ENCODE results near the gene KLRG1.

The KLRG1 gene

GRCh38 chr12:8989413-8989812 is at the start of gene KLRG1:
Gene KLRG1, plus strand, starts transcription at chr12:8989546. Its CDS starts 90 bp downstream, at chr12:8989636.
- DNase-seq, result no peak

- DNase-seq, result no peak
Measured at GRCh38 chr12:8941691-8942478, 47.5 kb upstream of the KLRG1 start.

GRCh38 chr12:8943565-8944186 is 45.7 kb upstream of the KLRG1 start:
- no peak for DNase-seq

GRCh38 chr12:8946733-8947132 is 42.6 kb upstream of the KLRG1 start:
- no peak for DNase-seq

GRCh38 chr12:8947737-8948136 is 41.6 kb upstream of the KLRG1 start:
- DNase-seq, result no peak

DNA sequence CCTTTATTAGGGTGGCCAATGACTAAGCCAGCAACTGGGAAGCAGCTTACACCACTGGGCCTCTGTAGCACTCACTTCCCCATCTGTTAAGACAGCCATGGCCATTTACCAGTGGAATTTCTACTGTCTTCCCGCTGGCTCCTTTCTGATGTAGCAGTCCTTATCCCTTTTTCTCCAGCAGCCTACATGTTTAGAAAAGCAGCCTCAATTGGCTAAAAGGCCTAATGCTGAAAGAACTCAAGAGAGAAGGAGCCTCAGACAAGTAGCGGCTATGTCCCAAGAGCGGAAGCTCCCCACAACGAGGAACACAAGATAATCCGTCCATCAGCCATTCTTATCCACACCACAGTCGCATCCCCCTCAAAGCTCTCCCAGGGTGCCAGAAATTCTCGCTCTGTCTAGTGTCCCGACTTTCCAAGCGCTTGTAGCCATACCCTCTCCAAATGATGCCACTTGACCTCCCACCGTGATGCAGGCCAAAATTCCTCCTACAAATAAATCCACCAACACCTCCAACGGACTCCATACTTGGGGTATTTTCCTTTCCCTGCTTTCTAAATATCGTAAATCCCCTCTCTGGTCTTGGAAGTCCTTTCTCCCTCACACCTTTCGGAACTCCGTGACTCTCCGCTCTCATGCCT is 40.5 kb upstream of the KLRG1 start:
- peak in 16 of 56 donors; percentile 4 to 46 (median 28) for DNase-seq

DNA sequence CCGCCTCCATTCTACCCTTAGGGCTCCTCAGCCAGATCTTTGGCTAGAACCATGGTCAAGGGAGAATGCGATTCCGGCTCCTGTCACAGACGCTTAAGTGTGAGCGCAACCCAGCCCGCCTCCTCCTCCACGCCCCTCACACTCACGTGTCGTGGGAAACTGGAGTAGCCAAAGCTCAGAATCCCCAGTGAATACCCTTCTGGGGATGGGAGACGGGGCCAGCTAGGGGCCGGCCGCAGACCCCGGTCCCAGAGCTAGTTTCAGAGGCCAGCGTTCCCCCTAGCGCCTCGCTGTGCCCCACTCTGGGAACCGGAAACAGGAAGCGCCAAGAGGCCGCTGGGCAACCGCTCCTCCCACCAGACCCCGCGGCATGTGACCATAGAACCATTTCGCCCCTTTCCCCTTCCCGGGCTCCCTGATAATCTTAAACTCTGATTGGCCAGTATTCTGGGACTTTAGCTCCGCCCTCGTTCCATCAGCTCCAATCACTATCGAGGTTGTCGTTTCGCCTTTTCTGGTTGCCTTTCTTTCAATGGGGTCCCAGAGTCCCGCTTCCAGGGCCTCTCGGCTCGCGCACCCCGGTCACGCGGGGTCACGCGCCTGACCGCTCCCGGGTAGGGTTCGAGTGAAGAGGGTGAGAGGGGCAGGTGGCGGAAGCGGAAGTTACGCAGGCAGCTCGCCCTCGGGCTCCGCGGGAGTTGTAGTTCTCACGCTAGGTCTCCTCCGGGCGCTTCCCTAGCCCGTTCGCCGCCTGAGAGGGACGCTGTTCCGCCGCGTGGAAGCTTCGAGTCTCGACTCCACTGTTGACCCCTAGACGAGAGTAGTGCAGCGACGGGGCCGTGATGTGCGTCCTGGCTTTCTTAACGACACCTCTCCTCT is 39.8 kb upstream of the KLRG1 start, which contains the start of gene M6PR:
Gene M6PR (minus strand): TSS at position 304 of the 879 bp plus-strand sequence. CDS start 3,241 bp downstream, outside the sequence.
- DNase-seq, result peak; percentile 71 to 100 (median 98)

DNA sequence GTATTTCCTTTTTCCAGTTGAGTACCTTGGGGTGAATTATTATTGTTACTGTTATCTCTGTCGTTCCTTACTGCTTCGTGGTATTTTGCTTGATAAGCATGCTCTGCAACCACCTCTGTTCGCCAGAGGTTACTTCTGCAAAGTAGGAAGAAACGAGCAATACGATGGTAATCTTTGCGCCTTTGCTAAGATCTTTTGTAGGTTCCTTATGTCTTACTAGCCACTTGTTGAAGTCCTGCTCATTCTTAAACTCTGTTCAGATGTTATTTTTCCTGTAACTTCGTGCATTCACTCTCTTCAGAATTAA is 39.2 kb upstream of the KLRG1 start:
- DNase-seq, result no peak

DNA sequence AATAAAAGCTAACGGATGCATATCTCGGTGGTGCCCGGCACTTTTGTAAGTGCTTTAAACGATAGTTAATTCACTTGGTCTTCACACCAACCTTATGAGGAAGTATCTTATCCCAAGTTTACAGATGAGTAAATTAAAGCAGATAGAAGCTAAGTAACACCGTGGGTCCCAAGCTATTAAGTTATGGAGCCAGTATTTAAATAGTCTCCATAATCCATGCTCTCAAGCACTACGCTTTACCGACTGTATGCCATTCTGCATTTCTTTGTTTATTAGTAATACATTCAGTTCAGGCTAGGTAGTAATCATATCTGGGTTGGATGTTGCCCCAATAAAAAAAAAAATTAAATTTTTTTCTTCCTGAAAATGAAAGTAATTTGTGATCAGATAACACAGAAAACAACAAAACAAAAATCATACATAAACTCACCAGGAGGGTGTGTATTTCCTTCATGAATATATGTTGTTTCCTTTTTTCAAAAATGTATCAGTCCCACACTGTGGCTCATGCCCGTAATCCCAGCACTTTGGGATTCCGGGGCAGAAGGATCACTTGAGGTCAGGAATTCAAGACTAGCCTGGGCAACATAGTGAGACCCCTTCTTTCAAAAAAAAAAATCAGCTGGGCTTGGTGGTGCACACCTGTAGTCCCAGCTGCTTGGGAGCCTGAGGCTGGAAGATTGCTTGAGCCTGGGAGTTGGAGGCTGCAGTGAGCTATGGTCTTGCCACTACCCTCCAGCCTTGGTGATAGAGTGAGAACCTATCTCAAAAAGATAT is 38.5 kb upstream of the KLRG1 start:
- no peak for DNase-seq

DNA sequence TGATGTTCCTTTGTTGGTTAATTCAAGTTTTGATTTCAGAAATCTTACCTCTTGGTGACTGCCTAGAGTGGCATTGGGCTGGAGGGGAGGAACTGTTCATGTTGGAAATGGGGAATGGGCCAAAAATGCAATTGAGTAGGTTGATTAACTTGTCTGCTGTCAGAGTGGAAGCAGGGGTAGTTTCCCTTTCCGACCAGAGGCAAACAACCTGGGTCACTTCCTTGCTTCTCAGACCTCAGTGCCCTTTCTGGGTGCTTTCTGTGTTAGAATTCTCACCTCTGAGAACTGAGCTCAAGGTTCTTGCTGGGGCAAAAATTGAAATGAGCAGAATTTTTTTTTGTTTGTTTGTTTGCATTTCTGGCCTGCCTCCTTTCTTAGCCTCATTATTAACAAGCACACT is 37.6 kb upstream of the KLRG1 start:
- DNase-seq, result no peak

- no peak for DNase-seq
Measured at GRCh38 chr12:8953773-8954402, 35.5 kb upstream of the KLRG1 start.

DNA sequence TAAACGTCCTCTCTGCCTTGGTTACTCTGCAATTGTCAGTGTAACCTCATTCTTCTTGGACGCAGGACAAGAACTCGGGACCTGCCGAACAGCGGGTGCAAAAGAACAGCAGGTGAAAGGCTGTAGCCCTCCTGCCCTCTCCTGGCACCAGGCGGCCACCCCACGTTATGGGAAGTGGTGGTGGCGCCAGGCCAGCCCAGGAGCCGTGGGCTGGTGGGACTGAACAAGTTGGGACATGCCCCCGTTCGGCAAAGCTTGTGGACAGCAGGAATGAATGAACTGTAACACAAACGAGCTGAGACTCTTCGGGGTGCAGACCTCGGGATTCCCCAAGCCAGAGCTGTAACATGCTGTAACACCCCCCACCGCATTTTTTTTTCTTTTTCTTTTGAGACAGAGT is 33.3 kb upstream of the KLRG1 start:
- DNase-seq, result no peak

GRCh38 chr12:8956772-8957171 is 32.6 kb upstream of the KLRG1 start:
- DNase-seq, result no peak

GRCh38 chr12:8957561-8957960 is 31.8 kb upstream of the KLRG1 start:
- no peak for DNase-seq

- no peak for DNase-seq
Measured at GRCh38 chr12:8958066-8958465, 31.3 kb upstream of the KLRG1 start.

GRCh38 chr12:8960176-8960575 is 29.2 kb upstream of the KLRG1 start:
- no peak for DNase-seq

DNA sequence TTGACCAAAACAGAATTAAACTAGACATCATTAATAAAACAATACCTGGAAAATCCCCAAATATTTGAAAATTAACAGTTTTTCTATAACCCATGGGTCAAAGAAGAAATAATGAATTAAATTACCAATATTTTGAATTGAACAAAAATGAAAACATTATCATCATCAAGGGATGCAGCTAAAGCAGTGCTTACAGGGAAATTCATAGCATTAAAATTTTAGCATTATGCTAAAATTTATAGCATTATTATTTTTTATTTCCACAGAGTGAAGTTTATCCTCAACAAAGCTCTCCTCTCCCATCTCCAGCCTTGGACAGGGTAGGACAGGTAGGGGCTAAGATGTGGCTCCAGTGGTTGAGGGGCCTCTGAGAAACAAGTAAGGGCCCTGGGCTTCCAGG is 20.6 kb upstream of the KLRG1 start:
- DNase-seq, result no peak

- no peak for DNase-seq
Measured at GRCh38 chr12:8969861-8970411, 19.4 kb upstream of the KLRG1 start.

- DNase-seq, result no peak
Measured at GRCh38 chr12:8970432-8970831, 18.9 kb upstream of the KLRG1 start.

- no peak for DNase-seq
Measured at GRCh38 chr12:8980137-8980536, 9.2 kb upstream of the KLRG1 start.

Data from nucleus accumbens (tissue), 56 donors.